DMS153 treated with DMSO at 0.1 percent for 48 hours (cell line): Measurements from ENCODE around the gene PDCD4.
"Not testable (repeated sequence)": the region's sequence is repeated elsewhere in the genome, so short reads cannot be mapped to it uniquely, and the experiment has no call there.

Experiments
- DNase-seq: peaks from one replicate; lab custom pipeline; 2025; ENCODE audit not compliant: unreplicated experiment; lab: John Stamatoyannopoulos, UW

The PDCD4 gene

GRCh38 chr10:110880012-110880411 is 8.3 kb downstream of the PDCD4 start:
- no peak for DNase-seq

GRCh38 chr10:110881247-110881646 is 9.5 kb downstream of the PDCD4 start:
- no peak for DNase-seq

- DNase-seq, result no peak
These were observed 10.2 kb downstream of the PDCD4 start for GRCh38 chr10:110881905-110882304.

GRCh38 chr10:110883924-110884323 is 12.2 kb downstream of the PDCD4 start:
- DNase-seq, result no peak

- DNase-seq, result no peak
These were observed 14.4 kb downstream of the PDCD4 start for GRCh38 chr10:110885932-110886674.

- DNase-seq, result no peak
These were observed 15.8 kb downstream of the PDCD4 start for GRCh38 chr10:110887560-110887959.

GRCh38 chr10:110892602-110893288 is 21.0 kb downstream of the PDCD4 start:
- DNase-seq, result no peak

GRCh38 chr10:110893559-110894179 is 21.9 kb downstream of the PDCD4 start:
- DNase-seq, result peak; percentile 50

GRCh38 chr10:110897184-110897583 is 25.5 kb downstream of the PDCD4 start:
- no peak for DNase-seq

- no peak for DNase-seq
These were observed 26.7 kb downstream of the PDCD4 start for GRCh38 chr10:110898391-110898790.

- DNase-seq, result no peak
These were observed 29.3 kb downstream of the PDCD4 start for GRCh38 chr10:110900983-110901382.

- no peak for DNase-seq
These were observed 30.5 kb downstream of the PDCD4 start for GRCh38 chr10:110901954-110902819.

- no peak for DNase-seq
These were observed 31.9 kb downstream of the PDCD4 start for GRCh38 chr10:110903280-110904278.

GRCh38 chr10:110910138-110910537 is 38.4 kb downstream of the PDCD4 start:
- no peak for DNase-seq

- DNase-seq, result no peak
These were observed 40.6 kb downstream of the PDCD4 start for GRCh38 chr10:110912374-110912773.

- no peak for DNase-seq
These were observed 42.7 kb downstream of the PDCD4 start for GRCh38 chr10:110914431-110914830.

- DNase-seq, result no peak
These were observed 43.3 kb downstream of the PDCD4 start for GRCh38 chr10:110915035-110915434.

- not testable (repeated sequence) for DNase-seq
These were observed 43.9 kb downstream of the PDCD4 start for GRCh38 chr10:110915600-110915999.

GRCh38 chr10:110916554-110917346 is 45.0 kb downstream of the PDCD4 start:
- DNase-seq, result no peak
